GM23338 (cell line): Measurements from ENCODE around the gene FHL2.

Experiments
- CTCF ChIP-seq, 2 experiments: fragments of 200-600 bp in 1 of 2; sonication (generic) in 1 of 2; conservative IDR thresholded peaks; 2 replicates each; pipeline versions ENCODE4 v1.5.1 to v1.6.1; 2016 to 2017; ENCODE audit warnings: antibody characterized with exemption in 2 of 2, low read depth in 2 of 2, mild to moderate bottlenecking in 2 of 2, moderate library complexity in 1 of 2
- EZH2 ChIP-seq: fragments of 200-600 bp; sonication (generic); IDR thresholded peaks from one replicate; pipeline ENCODE4 v1.8.0; 2017; ENCODE audit warnings: antibody characterized with exemption, mild to moderate bottlenecking, low read depth; ENCODE audit not compliant: unreplicated experiment
- EZH2phosphoT487 ChIP-seq: fragments of 200-600 bp; sonication (generic); IDR thresholded peaks from one replicate; pipeline ENCODE4 v1.8.1; 2018; ENCODE audit warnings: antibody characterized with exemption; ENCODE audit not compliant: unreplicated experiment
- NANOG ChIP-seq: IDR thresholded peaks from 2 replicates; pipeline ENCODE4 v1.6.1; 2016; ENCODE audit warnings: antibody characterized with exemption, borderline replicate concordance
- POLR2AphosphoS5 ChIP-seq: IDR thresholded peaks from 2 replicates; pipeline ENCODE4 v1.6.1; 2016; ENCODE audit warnings: antibody characterized with exemption, low read depth
- REST ChIP-seq: IDR thresholded peaks from one replicate; pipeline ENCODE4 v1.6.1; 2018; ENCODE audit warnings: antibody characterized with exemption; ENCODE audit not compliant: unreplicated experiment

GRCh38 chr2:105439141-105439540 lies 40.3 kb upstream of the FHL2 start:
- TF ChIP-seq POLR2AphosphoS5 (no peak), CTCF (conservative IDR thresholded peaks at IDR 0.05; ENCODE audit: low read depth in 2 of 2) (no peak), EZH2phosphoT487 (no peak), EZH2 (no peak), NANOG (no peak), REST (no peak)
